PC-3 (cell line): ENCODE measurements around the gene EXOC4. TPM values are rescaled to one million over a fixed set of nuclear protein-coding genes. Genes with fewer than 3 reads are reported as not detected.

Source experiments
- ATAC-seq: fragments of 200-7000 bp; cut with Tn5 transposase; 2 replicates; pipeline ENCODE4 v1.9.1; 2020; ENCODE audit warnings: mild to moderate bottlenecking, moderate library complexity
- BruUV-seq: library from RNA; stranded (reverse); fragments of 400-500 nt; replicated peaks from 2 replicates; lab custom pipeline; 2021; lab: Mats Ljungman, UMichigan
- CTCF ChIA-PET: fragments of 300-600 bp; sonication (Branson Sonifier 250); formaldehyde crosslinking; loops from one replicate; lab custom pipeline; 2022; ENCODE audit warnings: antibody characterized with exemption; lab: Charles Lee
- POLR2A ChIA-PET: fragments of 300-600 bp; sonication (Branson Sonifier 250); formaldehyde crosslinking; loops from one replicate; lab custom pipeline; 2022; ENCODE audit warnings: antibody characterized with exemption; ENCODE audit not compliant: unreplicated experiment; lab: Charles Lee
- DNase-seq: peaks from one replicate; pipeline ENCODE4 v3.0.0-alpha.2; 2015
- H2AFZ ChIP-seq: fragments of 300-600 bp; sonication (generic); 2 replicates; pipeline ENCODE4 v1.6.0; 2016; ENCODE audit warnings: antibody characterized with exemption, low read length
- H3F3A ChIP-seq: fragments of 300-600 bp; sonication (generic); one replicate; pipeline ENCODE4 v1.6.0; 2017; ENCODE audit warnings: antibody characterized with exemption, low read length, control low read depth, mild to moderate bottlenecking; ENCODE audit not compliant: unreplicated experiment
- H3K27ac ChIP-seq: fragments of 300-600 bp; sonication (generic); 2 replicates; pipeline ENCODE4 v1.5.1; 2016; ENCODE audit warnings: mild to moderate bottlenecking, low read length
- H3K27me3 ChIP-seq: fragments of 300-600 bp; sonication (generic); 2 replicates; pipeline ENCODE4 v1.6.1; 2016; ENCODE audit warnings: low read length, mixed read lengths
- H3K36me3 ChIP-seq: fragments of 300-600 bp; sonication (generic); 2 replicates; pipeline ENCODE4 v1.6.1; 2016; ENCODE audit warnings: low read depth, mixed run types, low read length, mixed read lengths
- H3K4me1 ChIP-seq: fragments of 300-600 bp; sonication (generic); 2 replicates; pipeline ENCODE4 v1.5.1; 2016; ENCODE audit warnings: low read length; ENCODE audit not compliant: insufficient read depth
- H3K4me2 ChIP-seq: fragments of 300-600 bp; sonication (generic); 2 replicates; pipeline ENCODE4 v1.6.0; 2016; ENCODE audit warnings: low read length
- H3K4me3 ChIP-seq: fragments of 300-600 bp; sonication (generic); 2 replicates; pipeline ENCODE4 v1.5.1; 2016; ENCODE audit warnings: mild to moderate bottlenecking, low read length, mixed read lengths
- H3K79me2 ChIP-seq: fragments of 300-600 bp; sonication (generic); 2 replicates; pipeline ENCODE4 v1.6.1; 2017; ENCODE audit warnings: low read length, mixed read lengths
- H3K9ac ChIP-seq: fragments of 300-600 bp; sonication (generic); 2 replicates; pipeline ENCODE4 v1.6.0; 2016; ENCODE audit warnings: mild to moderate bottlenecking, low read length
- H3K9me2 ChIP-seq: fragments of 300-600 bp; sonication (generic); replicated peaks from 2 replicates; pipeline ENCODE4 v1.6.1; 2016; ENCODE audit warnings: mixed run types, low read length, mixed read lengths
- H3K9me3 ChIP-seq: fragments of 300-600 bp; sonication (generic); 2 replicates; pipeline ENCODE4 v1.6.1; 2016; ENCODE audit warnings: low read length, mixed read lengths
- H4K20me1 ChIP-seq: fragments of 300-600 bp; sonication (generic); 2 replicates; pipeline ENCODE4 v1.6.1; 2016; ENCODE audit warnings: low read length, mixed read lengths
- CTCF ChIP-seq: fragments of 300-600 bp; sonication (generic); conservative IDR thresholded peaks from 2 replicates; pipeline ENCODE4 v1.5.1; 2017; ENCODE audit warnings: antibody characterized with exemption, low read depth, mild to moderate bottlenecking, low read length
- EZH2 ChIP-seq: fragments of 300-600 bp; sonication (generic); IDR thresholded peaks from one replicate; pipeline ENCODE4 v1.6.1; 2017; ENCODE audit warnings: antibody characterized with exemption, mild to moderate bottlenecking, low read length; ENCODE audit not compliant: unreplicated experiment
- EZH2phosphoT487 ChIP-seq: fragments of 300-600 bp; sonication (generic); IDR thresholded peaks from 2 replicates; pipeline ENCODE4 v1.6.1; 2018; ENCODE audit warnings: mild to moderate bottlenecking, antibody characterized with exemption, low read length, borderline replicate concordance
- intact Hi-C: fragments of 100-400 bp; cut with micrococcal nuclease; formaldehyde crosslinking; loops from 2 replicates; pipeline ENCODE4 v1.9.0; 2023
- total RNA-seq: library from RNA; depleted of rRNA; stranded (reverse); fragments of >200 nt; gene quantifications from 2 replicates; pipeline ENCODE4 v1.2.3, GENCODE V29; 2014

EXOC4 gene
- total RNA-seq, 1 experiment from 2014 or later: 43.5 TPM

GRCh38 chr7:133845005-133845404 lies 592.1 kb downstream of the EXOC4 start:
- intact Hi-C loops: no loop called here
- Histone ChIP-seq H3K9me3 (no peaks in the 10 kb centered on the region), H3K4me3 (no peak overlapping the region), H3K36me3 (no peaks in the 10 kb centered on the region), H3K4me2 (no peak overlapping the region), H3K4me1 (peaks cover 6% of the 10 kb centered on the region; the same call in 1 of the 2 replicates), H3K27me3 (no peaks in the 10 kb centered on the region), H3K9me2 (no peaks in the 10 kb centered on the region), H3K27ac (no peak overlapping the region), H4K20me1 (no peaks in the 10 kb centered on the region), H3K9ac (no peak overlapping the region), H3F3A (no peaks in the 10 kb centered on the region), H3K79me2 (no peaks in the 10 kb centered on the region), H2AFZ (no peak overlapping the region)
- DNase-seq: no peak
- no peak for ATAC-seq
- TF ChIP-seq CTCF (no peak), EZH2 (no peak), EZH2phosphoT487 (no peak)
- CTCF ChIA-PET: no interaction called here
- POLR2A ChIA-PET: interaction anchor here (0.6 kb wide), 1 partner anchor 10 kb away, joined by 10 read pairs; no protein-coding TSS in a partner anchor
- BruUV-seq: no TSS peak

- Histone ChIP-seq H3K4me3 (no peak overlapping the region), H3K4me2 (no peak overlapping the region), H3K79me2 (no peaks in the 10 kb centered on the region), H3F3A (no peaks in the 10 kb centered on the region), H3K27me3 (no peaks in the 10 kb centered on the region), H3K9ac (no peak overlapping the region), H3K27ac (no peak overlapping the region), H3K9me2 (no peaks in the 10 kb centered on the region), H2AFZ (no peak overlapping the region), H4K20me1 (no peaks in the 10 kb centered on the region), H3K36me3 (no peaks in the 10 kb centered on the region), H3K9me3 (no peaks in the 10 kb centered on the region), H3K4me1 (peaks cover 6% of the 10 kb centered on the region; the same call in 1 of the 2 replicates)
- intact Hi-C loops: no loop called here
- no TSS peak for BruUV-seq
- peak; percentile 45 for ATAC-seq
- TF ChIP-seq CTCF (no peak), EZH2 (no peak)
- ChIA-PET POLR2A (interaction anchor here (0.6 kb wide), 1 partner anchor 236 kb away, joined by 5 read pairs; no protein-coding TSS in a partner anchor), CTCF (no interaction called here)
- peak; percentile 47 for DNase-seq
Observed at GRCh38 chr7:133846203-133846945, 593.5 kb downstream of the EXOC4 start.
